GM21447 (cell line): ENCODE results near the gene NSUN4.
"Not testable (repeated sequence)": the region's sequence is repeated elsewhere in the genome, so short reads cannot be mapped to it uniquely, and the experiment has no call there.

Source experiments
- ATAC-seq: cut with Tn5 transposase; IDR thresholded peaks from one replicate; pipeline ENCODE4 v1.9.1; 2021; ENCODE audit not compliant: unreplicated experiment

The NSUN4 gene

DNA sequence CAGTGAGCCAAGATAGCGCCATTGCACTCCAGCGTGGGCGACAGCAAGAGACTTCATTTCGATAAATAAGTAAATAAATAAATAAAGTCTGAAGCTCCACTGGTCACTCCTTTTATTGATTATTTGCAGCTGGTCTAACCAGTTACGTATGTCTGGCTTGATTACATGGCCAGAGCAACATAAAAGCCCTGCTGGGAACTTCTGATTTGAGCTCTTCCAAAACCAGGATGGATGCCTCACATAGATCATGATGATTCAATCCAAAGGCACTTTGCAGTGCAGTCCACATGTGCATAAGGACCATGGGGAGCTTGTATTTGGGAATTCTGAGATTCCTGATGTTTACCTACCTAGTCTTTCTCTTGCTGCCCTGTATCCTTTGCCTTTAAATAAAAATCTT lies 24.0 kb downstream of the NSUN4 start:
- no peak for ATAC-seq

- ATAC-seq: not testable (repeated sequence)
Observed at GRCh38 chr1:46365796-46366195, 25.2 kb downstream of the NSUN4 start.

GRCh38 chr1:46367072-46367471 lies 26.5 kb downstream of the NSUN4 start:
- no peak for ATAC-seq

- not testable (repeated sequence) for ATAC-seq
Observed at GRCh38 chr1:46367701-46368100, 27.1 kb downstream of the NSUN4 start.

- ATAC-seq: no peak
Observed at GRCh38 chr1:46368791-46369190, 28.2 kb downstream of the NSUN4 start.

DNA sequence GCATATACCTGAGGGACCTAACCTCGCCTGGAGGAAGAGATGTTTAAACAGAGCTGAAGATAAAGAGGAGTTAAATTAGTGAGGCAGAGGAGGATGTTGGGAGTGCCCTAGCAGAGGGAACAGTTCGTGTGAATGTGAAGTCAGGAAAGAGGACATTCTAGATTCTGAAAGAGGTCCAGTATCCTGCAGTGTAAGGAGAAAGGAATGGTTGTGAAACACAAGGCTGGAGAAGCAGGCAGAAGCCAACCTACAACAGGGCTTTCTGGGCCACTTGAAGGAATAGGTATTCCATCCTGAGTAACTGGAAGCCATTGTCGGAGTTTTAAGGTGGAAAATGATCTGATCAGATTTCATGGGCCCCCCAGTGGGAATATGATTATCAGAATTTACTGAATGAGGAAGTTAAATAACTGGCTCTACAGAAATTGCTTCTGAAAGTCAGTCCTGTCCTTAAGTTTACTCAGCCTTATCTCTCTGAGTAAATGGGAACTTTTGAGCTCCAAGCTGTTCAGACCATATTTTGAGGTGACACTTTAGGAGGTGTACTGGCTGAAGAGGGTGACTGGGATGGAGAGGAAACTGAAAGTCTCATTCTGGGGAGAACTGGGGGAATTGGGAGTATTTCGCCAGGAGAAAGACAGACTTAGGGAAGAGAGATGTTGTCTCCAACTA lies 29.1 kb downstream of the NSUN4 start:
- no peak for ATAC-seq

GRCh38 chr1:46370214-46370633 lies 29.6 kb downstream of the NSUN4 start:
- ATAC-seq: no peak

GRCh38 chr1:46372431-46372830 lies 31.8 kb downstream of the NSUN4 start:
- no peak for ATAC-seq

GRCh38 chr1:46379996-46380395 lies 39.4 kb downstream of the NSUN4 start:
- ATAC-seq: no peak

GRCh38 chr1:46380508-46380907 lies 39.9 kb downstream of the NSUN4 start:
- no peak for ATAC-seq

DNA sequence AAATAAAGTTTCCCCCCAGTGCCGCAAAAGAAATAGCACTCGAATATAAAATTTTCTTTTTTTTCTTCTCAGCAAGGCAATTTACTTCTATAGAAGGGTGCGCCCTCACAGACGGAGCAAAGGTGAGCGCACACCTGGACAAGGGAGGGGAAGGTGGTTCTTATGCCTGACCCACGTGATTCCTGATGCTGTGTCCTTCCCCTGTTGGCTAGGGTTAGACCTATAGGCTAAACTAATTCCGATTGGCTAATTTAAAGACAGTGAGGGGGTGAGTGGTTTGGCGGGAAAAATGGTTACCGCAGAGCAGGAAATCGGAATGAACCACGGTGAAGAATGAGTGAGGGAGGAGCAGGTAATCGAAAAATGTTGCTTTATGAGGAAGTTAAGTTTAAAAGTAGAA lies 52.9 kb downstream of the NSUN4 start:
- ATAC-seq: no peak

DNA sequence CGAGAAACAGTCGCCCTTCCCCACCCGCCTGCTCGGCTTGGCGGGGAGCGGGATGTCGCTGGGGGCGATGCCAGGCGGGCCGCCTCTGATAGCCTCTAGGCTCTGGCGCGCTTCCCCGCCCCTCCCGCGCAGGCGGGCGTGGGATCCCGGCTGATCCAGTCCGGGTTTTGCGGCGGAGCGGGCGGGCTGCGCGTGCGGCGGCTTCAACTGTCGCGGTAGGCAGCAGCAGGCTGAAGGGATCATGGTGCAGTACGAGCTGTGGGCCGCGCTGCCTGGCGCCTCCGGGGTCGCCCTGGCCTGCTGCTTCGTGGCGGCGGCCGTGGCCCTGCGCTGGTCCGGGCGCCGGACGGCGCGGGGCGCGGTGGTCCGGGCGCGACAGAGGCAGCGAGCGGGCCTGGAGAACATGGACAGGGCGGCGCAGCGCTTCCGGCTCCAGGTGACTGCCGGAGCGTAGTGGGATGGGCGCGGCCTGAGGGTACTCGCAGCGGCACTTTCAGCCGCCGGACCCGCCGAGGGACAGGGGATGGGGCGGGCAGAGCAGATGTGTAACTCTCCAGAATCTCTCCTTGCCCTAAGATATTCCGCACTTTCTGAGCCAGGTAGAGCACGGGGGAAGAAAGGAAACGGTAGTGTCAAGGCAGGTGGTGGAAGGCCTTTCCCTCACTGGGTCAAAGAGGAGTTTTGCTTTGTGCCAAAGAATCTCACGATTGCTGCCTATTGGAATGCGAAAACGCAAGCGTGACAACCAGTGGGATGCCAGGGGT lies 53.7 kb downstream of the NSUN4 start, which contains the start of gene FAAH:
Gene FAAH, plus strand, starts transcription at position 210 of the 764 bp plus-strand sequence. Its CDS starts 32 bp downstream, at position 242.
- ATAC-seq: no peak

- ATAC-seq: no peak
Observed at GRCh38 chr1:46394872-46395465, 54.4 kb downstream of the NSUN4 start.

- no peak for ATAC-seq
Observed at GRCh38 chr1:46396441-46397398, 56.1 kb downstream of the NSUN4 start.

DNA sequence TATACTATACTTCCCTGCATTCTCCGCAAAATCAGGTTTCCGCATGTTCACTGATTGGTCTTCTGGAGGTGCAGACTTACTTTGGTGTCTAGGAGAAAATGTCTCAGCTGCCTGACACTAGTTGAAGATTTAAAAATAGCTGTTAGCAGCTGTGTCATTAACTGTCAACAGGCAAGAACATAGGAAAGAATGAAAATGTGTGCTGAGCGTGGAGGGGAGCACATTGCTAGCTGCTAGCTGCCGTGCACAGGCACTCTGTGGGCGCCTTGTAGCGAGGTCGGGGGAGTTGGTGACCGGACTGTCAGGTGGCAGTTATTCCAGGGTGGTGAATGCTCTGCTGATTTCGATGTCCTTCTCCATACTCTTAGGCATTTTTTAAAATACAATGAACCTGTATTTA lies 58.7 kb downstream of the NSUN4 start:
- ATAC-seq: no peak

- no peak for ATAC-seq
Observed at GRCh38 chr1:46400421-46400820, 59.8 kb downstream of the NSUN4 start.

GRCh38 chr1:46401154-46401913 lies 60.7 kb downstream of the NSUN4 start:
- ATAC-seq: no peak

DNA sequence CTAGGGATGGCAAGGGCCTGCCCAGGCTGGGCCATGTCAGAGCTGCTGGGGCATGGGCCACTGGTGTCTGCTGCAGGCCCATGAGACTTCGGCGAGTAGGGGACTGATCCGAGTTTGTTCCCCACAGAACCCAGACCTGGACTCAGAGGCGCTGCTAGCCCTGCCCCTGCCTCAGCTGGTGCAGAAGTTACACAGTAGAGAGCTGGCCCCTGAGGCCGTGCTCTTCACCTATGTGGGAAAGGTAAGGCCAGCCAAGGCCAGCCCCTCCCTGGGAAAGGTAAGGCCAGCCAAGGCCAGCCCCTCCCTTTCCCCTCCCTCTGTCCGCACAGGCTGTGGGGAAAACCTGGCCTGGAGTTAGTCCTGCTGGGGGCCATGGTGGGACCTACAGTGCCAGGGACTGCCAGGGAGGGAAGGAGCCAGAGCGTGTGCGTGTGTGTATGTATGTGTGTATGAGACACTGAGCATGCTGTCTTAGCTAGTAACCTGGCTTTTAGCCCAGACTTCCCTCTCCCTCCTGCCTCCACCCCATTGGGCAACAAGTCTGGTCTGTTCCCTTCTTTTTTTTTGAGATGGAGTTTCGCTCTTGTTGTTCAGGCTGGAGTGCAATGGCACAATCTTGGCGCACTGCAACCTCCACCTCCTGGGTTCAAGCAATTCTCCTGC lies 61.5 kb downstream of the NSUN4 start:
- ATAC-seq: no peak

GRCh38 chr1:46403916-46404315 lies 63.3 kb downstream of the NSUN4 start:
- no peak for ATAC-seq
